HG03095 (cell line): Measurements from ENCODE around the gene PEPD.

ENCODE experiments used
- ATAC-seq: cut with Tn5 transposase; IDR thresholded peaks from one replicate; pipeline ENCODE4 v1.9.1; 2021; ENCODE audit warnings: moderate library complexity; ENCODE audit not compliant: unreplicated experiment

The PEPD gene

GRCh38 chr19:33546656-33547055, 25.1 kb upstream of the PEPD start:
- no peak for ATAC-seq

DNA sequence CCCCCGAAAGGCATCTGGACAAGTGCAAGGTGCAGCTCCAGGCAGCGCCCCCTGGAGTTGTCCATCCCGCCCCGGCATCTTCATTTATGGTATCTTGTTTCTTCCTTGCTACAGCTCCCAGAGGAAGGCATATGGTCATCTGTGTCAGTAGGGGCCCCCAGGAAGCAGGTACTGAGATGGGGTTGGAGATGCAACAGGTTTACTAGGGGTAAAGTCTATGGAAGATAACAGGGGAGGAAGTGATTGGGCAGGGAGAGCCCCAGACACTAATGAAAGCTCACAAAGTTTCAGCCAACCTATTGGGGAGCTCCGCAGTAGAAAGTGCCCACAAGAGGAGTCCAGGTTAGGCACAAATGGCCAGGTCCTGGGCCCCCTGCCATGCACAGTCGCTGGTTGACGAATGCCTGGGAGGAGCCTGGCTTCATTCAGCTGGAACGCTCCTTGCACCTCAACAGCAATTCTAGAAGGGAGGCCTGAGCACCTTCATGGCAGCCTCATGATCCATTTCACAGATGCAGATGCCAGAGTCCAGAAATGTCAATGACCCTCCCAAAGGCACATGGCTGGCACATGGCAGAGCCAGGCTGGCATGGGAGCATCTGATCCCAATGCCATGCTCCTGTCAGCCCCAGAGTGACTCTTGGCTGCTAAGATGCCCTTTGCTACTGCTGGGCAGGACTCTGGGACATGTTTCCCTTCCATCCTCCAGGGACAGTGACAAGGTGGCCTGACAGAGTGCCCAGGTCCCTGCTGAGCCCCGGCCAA, 23.8 kb upstream of the PEPD start:
- ATAC-seq = no peak

DNA sequence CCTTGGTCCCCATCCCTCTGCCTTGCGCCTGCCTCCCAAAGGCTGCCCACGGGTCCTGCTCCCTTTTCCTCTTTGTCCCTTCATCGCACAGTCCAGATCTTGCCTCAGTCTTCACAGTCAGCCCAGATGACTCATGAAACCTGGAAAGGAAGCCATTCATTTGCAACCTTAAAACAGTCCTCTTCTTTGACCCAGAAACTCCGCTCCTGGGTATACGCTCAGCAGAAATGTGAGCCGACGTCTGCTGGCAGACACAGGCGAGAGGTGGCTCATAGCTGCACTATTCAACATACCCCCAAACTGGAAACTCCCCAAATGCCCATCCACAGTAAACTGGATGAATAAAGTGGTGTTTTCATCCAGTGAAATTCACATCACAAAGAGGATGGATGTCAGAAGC, 13.6 kb upstream of the PEPD start:
- no peak for ATAC-seq

- ATAC-seq = no peak
These were observed 11.4 kb upstream of the PEPD start for GRCh38 chr19:33532859-33533460.

DNA sequence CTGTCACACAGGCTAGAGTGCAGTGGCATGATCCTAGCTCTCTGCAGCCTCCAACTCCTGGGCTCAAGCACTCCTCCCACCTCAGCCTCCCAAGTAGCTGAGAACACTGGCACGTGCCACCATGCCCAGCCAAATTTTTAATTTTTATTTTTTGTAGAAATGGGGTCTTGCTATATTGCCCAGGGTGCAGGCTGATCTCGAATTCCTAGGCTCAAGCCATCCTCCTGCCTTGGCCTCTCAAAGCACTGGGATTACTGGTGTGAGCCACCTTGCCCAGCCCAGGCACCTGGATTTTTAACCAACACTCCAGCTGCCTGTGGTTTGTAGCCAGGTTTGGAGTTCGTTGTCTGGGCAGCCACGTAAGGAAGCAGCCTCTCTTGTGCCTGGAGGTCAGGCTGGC, 9.3 kb upstream of the PEPD start:
- no peak for ATAC-seq

DNA sequence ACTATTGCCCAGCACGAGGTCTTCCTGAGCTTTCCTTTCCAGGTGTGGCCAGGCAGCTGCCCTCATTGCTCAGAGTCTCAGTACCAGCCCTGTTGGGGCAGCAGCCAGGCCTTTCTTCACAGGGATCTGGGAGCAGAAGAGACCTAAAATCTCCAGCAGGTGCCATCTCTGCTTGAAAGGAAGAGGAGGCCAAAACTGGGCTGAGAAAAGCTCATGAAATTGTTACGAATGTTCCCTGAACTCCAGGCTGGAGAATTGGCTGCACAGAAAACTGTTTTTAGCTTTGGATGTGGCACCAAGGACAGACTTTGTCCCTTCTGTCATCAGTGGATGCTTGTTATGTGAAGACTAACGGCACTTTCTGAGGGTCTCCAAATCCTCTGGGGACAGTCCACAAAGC, 8.7 kb upstream of the PEPD start:
- no peak for ATAC-seq

- no peak for ATAC-seq
These were observed 7.6 kb upstream of the PEPD start for GRCh38 chr19:33529094-33529676.

GRCh38 chr19:33528404-33528803, 6.8 kb upstream of the PEPD start:
- no peak for ATAC-seq

- no peak for ATAC-seq
These were observed 5.5 kb upstream of the PEPD start for GRCh38 chr19:33527125-33527524.

DNA sequence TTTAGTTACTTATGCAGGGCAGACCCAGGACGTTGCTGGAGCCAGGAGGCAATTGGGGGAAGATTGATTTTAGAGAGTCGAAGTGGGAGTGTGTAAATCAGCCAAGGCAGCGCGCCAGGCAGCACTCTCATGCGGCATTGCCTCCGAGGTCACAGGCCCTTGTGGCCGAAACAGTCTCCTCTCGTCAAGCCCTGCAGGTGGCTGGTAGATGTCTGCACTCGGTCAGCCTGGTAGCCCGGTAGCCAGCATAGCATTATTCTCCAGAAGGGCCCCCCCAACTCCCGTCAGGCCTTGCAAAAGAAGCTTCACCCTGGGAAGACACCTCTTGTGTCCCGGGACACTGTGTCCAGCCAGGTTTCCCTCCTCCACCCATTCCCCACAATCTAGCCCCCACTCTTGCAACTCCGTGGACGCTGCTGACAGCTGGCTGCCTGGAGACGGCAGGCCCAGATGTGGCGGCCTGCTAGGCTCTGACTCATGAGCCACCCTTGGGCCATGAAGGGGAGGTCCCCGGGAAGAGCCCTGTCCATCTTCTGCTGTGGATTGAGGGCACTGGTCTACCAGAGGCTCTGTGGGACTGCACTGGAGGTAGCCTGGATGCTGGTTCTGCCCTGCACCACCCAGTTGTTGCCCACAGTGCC, 2.6 kb upstream of the PEPD start:
- no peak for ATAC-seq

DNA sequence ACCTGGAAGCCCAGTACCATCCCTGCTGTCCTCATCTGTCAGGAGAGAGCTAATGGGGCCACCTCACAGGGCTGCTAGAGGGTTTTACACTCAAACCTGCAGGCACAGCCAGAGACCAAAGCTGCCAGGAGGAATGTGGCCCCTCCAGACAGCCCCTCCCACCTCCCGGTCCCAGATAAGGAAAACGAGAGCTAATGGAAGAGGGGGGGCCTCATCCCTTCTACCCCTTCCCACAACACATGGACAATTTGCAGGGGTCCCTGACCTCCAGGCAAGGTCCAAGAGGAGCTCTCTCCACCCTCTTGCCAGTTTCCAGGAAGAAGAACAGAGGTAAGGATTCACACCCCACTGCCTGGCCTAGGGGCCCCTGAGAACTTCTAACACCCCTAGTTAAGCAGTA, 1.6 kb upstream of the PEPD start:
- ATAC-seq = no peak

DNA sequence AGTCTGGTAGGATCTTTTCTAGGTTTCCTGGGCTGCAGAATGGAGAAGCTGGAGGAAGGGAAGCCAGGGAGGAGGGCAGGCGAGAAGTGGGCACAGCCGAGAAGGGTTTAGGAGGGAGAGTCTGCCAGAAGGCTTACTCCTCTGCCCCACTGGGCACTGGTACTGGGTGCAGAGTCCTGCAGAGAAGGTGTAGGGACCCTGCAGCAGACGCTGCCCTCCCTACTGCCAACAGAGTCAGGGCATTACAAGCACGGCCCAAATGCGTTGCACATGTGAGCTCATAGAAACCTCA, 726 bp upstream of the PEPD start:
- ATAC-seq = no peak

DNA sequence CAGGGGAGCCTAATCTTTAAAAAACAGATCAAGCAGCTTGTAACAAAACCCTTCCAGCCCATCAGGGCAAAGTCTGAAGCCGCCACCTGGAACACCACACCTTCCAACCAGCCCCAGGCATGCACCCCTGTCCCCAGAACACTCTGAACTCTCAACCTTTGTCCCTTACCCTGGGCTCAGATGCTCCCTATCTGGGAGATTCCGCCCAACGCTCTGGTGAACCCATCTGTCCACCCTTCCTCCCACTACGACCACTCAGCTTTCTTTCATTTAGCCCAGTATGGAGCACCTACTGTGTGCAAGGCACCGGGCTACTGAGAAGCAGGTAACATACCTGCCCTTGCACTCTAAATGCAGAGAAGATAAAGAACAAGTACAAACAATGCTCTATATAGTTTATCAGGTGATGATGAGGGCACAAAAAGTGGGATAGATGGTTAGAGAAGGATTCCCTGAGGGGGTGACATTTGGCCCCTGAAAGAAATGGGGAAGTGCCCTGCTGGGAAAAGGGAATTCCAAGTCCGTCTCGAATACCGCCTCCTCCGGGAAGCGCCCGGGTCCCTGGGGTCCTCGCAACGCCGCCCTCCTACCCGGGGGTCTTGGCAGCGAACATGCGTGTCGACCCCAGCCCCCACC, 629 bp downstream of the PEPD start:
- no peak for ATAC-seq

DNA sequence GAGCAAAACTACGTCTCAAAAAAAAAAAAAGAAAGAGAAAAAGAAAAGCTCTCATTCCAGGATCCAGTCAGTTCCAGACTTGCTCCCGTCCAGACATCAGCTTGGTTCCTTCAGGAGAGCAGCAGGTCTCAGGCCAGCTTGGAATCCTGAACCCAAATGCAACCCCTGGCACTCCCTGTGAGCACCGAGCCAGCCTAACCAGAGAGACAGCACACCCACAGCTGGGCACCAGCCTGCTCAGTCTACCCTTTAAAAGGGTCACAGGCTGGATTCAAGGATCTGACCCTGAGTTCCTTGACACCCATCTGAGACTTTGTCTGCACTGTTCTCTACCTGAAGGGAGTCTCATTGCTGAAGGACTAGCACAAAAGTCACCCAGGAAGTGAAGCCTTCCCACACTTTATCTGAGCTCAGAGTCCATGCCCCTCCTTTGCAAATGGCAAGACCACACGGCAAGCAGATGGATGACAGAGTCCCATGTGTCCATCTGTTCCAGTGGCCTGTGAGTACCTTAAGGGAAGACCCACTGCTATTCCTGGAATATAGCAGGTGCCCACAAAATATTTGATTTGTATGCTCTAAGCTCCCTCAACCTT, 1.4 kb downstream of the PEPD start:
- no peak for ATAC-seq

- no peak for ATAC-seq
These were observed 2.2 kb downstream of the PEPD start for GRCh38 chr19:33519416-33519815.

DNA sequence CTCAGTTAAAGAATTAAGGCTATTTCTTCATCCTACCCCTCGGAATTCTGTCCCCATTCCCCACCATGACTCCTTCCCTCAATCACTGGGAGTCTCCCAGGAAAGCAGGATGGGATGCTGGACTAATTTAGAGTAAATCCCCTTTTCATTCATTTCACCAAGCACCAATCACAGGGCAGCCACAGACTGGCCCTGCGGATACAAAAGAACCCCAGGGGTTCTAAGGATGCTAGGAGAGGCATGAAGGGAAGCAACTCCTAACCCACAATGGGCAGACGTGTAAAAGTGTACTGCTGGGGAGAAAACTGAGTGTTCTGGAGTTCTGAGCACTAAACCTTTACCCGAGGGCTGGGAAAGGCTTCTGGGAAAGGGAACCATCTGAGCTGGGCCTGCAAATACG, 3.0 kb downstream of the PEPD start:
- no peak for ATAC-seq

- no peak for ATAC-seq
These were observed 3.7 kb downstream of the PEPD start for GRCh38 chr19:33517922-33518321.

DNA sequence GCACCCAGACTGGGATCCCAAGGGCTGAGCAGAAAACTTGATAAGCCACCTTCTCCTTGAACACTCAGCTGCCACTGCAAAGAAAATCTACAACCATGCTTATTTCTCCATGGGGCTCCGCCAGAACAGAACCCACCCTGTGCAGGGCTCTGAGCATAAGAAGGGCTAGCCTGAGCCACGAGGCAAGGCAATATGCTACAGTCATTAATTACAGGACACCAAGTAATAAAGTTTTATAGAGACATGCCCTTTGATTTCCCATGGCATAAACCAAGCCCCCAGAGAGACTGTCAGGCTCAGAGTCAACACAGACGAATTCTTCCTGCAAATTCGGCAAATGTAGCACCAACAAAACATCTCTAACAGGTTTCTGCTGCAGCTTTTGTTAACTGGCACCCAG, 5.7 kb downstream of the PEPD start:
- ATAC-seq = no peak

GRCh38 chr19:33514885-33515551, 6.6 kb downstream of the PEPD start:
- no peak for ATAC-seq

- no peak for ATAC-seq
These were observed 8.2 kb downstream of the PEPD start for GRCh38 chr19:33513424-33513823.

DNA sequence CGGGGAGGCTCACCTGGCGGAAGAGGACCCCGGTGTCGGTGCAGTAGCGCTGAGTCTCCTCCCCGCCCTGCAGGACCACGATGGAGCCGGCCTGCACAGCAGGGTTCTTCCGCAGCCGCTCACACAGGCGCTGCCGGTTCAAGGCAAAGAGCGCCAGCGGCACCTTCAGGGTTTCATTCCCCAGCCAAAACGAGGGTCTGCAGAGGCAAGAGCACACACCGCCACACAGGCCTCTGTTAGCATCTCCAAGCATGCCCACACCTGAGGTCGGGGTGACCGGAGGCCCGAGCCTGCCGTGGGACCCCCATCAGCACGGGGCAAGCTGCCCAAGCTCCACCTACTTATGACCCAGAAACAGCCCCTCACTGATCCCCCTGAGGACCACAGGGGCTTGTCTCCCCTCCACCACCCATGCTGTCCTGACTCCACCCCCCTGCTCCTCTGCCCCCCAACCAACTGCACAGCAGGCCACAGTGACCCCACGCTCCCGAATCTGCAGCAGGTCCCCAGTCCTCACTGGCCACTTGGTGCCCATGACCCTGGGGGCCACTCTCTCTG, 8.9 kb downstream of the PEPD start:
- ATAC-seq = no peak
